CD14-positive monocyte (primary cell): Measurements from ENCODE around the gene FGF4. TPM values are rescaled to one million over a fixed set of nuclear protein-coding genes. Genes with fewer than 3 reads are reported as not detected.

ENCODE experiments used
- DNase-seq, 3 donors: peaks; one replicate each; pipeline ENCODE4 v3.0.0-alpha.2; 2011 to 2022
- H2AFZ ChIP-seq: 2 replicates; pipeline ENCODE4 v1.6.0; 2012; ENCODE audit warnings: mild to moderate bottlenecking, low read depth, low read length, inconsistent platforms; ENCODE audit not compliant: insufficient read depth, poor library complexity, severe bottlenecking
- H3K27ac ChIP-seq, 2 donors: 1 replicate in 1 of 2; 2 replicates in 1 of 2; pipeline ENCODE4 v1.5.1; 2012 to 2013; ENCODE audit warnings: low read length in 2 of 2, control low read depth in 1 of 2, inconsistent platforms in 1 of 2, low read depth in 1 of 2, mild to moderate bottlenecking in 1 of 2
- H3K27me3 ChIP-seq, 2 donors: one replicate each; pipeline versions ENCODE4 v1.6.0 to v1.6.1; 2011 to 2013; ENCODE audit warnings: low read length in 2 of 2; ENCODE audit not compliant: control insufficient read depth in 2 of 2, insufficient read depth in 2 of 2
- H3K36me3 ChIP-seq, 2 donors: replicated peaks in 1 of 2; 1 replicate in 1 of 2; 2 replicates in 1 of 2; pipeline versions ENCODE4 v1.5.1 to v1.6.1; 2012 to 2013; ENCODE audit warnings: low read length in 2 of 2, control low read depth in 1 of 2, inconsistent platforms in 1 of 2, mild to moderate bottlenecking in 1 of 2; ENCODE audit not compliant: insufficient read depth in 2 of 2, control insufficient read depth in 1 of 2
- H3K4me1 ChIP-seq, 2 donors: 1 replicate in 1 of 2; 2 replicates in 1 of 2; pipeline versions ENCODE4 v1.5.1 to v1.6.1; 2012 to 2013; ENCODE audit warnings: low read length in 2 of 2, control low read depth in 1 of 2, inconsistent platforms in 1 of 2, mild to moderate bottlenecking in 1 of 2, moderate library complexity in 1 of 2; ENCODE audit not compliant: insufficient read depth in 2 of 2, control insufficient read depth in 1 of 2
- H3K4me2 ChIP-seq: replicated peaks from 2 replicates; pipeline ENCODE3; 2012; ENCODE audit warnings: low read length, moderate library complexity, mild to moderate bottlenecking; ENCODE audit not compliant: poor library complexity, severe bottlenecking; ENCODE audit errors: extremely low read depth
- H3K4me3 ChIP-seq, 3 experiments: fragments of 200-600 bp in 1 of 3; sonication (generic) in 1 of 3; replicated peaks in 1 of 3; 1 replicate in 2 of 3; 2 replicates in 1 of 3; pipeline ENCODE4 v1.5.1; 2011 to 2013; ENCODE audit warnings: low read length in 3 of 3, mild to moderate bottlenecking in 3 of 3, control low read depth in 2 of 3, low read depth in 2 of 3, inconsistent platforms in 1 of 3, moderate library complexity in 1 of 3
- H3K79me2 ChIP-seq: 2 replicates; pipeline ENCODE4 v1.6.0; 2012; ENCODE audit warnings: mild to moderate bottlenecking, control low read depth, inconsistent platforms, low read length, moderate library complexity; ENCODE audit not compliant: insufficient read depth
- H3K9ac ChIP-seq: 2 replicates; pipeline ENCODE4 v1.6.0; 2017; ENCODE audit warnings: low read length, mild to moderate bottlenecking; ENCODE audit not compliant: insufficient read depth, poor library complexity, severe bottlenecking
- H3K9me3 ChIP-seq, 2 donors: replicated peaks in 1 of 2; 1 replicate in 1 of 2; 2 replicates in 1 of 2; pipeline versions ENCODE4 v1.5.1 to v1.6.1; 2012 to 2013; ENCODE audit warnings: low read length in 2 of 2, control low read depth in 1 of 2; ENCODE audit not compliant: control insufficient read depth in 1 of 2, insufficient read depth in 1 of 2
- H4K20me1 ChIP-seq: 2 replicates; pipeline ENCODE4 v1.6.0; 2012; ENCODE audit warnings: mild to moderate bottlenecking, low read length, control low read depth, moderate library complexity; ENCODE audit not compliant: insufficient read depth
- H3K27ac Mint-ChIP-seq, 7 donors: one replicate each; pipeline ENCODE4 v1.8.0; 2020; ENCODE audit warnings: mild to moderate bottlenecking in 7 of 7, mixed read lengths in 7 of 7, moderate library complexity in 6 of 7, inconsistent platforms in 2 of 7
- H3K27me3 Mint-ChIP-seq, 3 donors: one replicate each; pipeline ENCODE4 v1.8.0; 2021 to 2022; ENCODE audit warnings: low read depth in 3 of 3, mild to moderate bottlenecking in 3 of 3, mixed read lengths in 3 of 3, moderate library complexity in 3 of 3, inconsistent platforms in 1 of 3
- H3K36me3 Mint-ChIP-seq, 2 donors: one replicate each; pipeline ENCODE4 v1.8.0; 2020; ENCODE audit warnings: mixed read lengths in 2 of 2, inconsistent platforms in 1 of 2, mild to moderate bottlenecking in 1 of 2
- H3K4me1 Mint-ChIP-seq: one replicate; pipeline ENCODE4 v1.8.0; 2020; ENCODE audit warnings: mild to moderate bottlenecking, mixed read lengths
- H3K4me3 Mint-ChIP-seq, 2 donors: one replicate each; pipeline ENCODE4 v1.8.0; 2020; ENCODE audit warnings: mild to moderate bottlenecking in 2 of 2, mixed read lengths in 2 of 2, moderate library complexity in 1 of 2
- H3K9me3 Mint-ChIP-seq, 7 donors: one replicate each; pipeline ENCODE4 v1.8.0; 2020 to 2022; ENCODE audit warnings: mixed read lengths in 7 of 7, mild to moderate bottlenecking in 6 of 7, moderate library complexity in 6 of 7, inconsistent platforms in 2 of 7
- WGBS: methylation state at CpG from one replicate; pipeline ENCODE4 v1.1.5; 2013; ENCODE audit warnings: missing lambda C conversion rate; ENCODE audit not compliant: insufficient coverage; 5-methylcytosine and 5-hydroxymethylcytosine counted together
- intact Hi-C, 2 donors: fragments of 100-400 bp; cut with micrococcal nuclease; formaldehyde crosslinking; loops; one replicate each; pipeline versions ENCODE4 v1.15.0 to v1.15.1; 2023
- polyA plus RNA-seq, 3 donors: library from polyadenylated mRNA; depleted of rRNA in 1 of 3; unstranded in 2 of 3; stranded (reverse) in 1 of 3; fragments of 300-500 nt in 2 of 3; fragments of >200 nt in 1 of 3; fragmentation: Illumina TruSeq in 2 of 3; gene quantifications; 1 replicate in 2 of 3; 2 replicates in 1 of 3; pipeline ENCODE4 v1.2.3, GENCODE V29; 2012 to 2021
- TF ChIP-seq, protein P1 (sequence below): fragments of 200-600 bp; IDR thresholded peaks from one replicate; pipeline ENCODE4 v1.8.0; 2022; ENCODE audit warnings: antibody characterized with exemption, mild to moderate bottlenecking

Gene FGF4
- polyA plus RNA-seq, 3 donors: not detected

DNA sequence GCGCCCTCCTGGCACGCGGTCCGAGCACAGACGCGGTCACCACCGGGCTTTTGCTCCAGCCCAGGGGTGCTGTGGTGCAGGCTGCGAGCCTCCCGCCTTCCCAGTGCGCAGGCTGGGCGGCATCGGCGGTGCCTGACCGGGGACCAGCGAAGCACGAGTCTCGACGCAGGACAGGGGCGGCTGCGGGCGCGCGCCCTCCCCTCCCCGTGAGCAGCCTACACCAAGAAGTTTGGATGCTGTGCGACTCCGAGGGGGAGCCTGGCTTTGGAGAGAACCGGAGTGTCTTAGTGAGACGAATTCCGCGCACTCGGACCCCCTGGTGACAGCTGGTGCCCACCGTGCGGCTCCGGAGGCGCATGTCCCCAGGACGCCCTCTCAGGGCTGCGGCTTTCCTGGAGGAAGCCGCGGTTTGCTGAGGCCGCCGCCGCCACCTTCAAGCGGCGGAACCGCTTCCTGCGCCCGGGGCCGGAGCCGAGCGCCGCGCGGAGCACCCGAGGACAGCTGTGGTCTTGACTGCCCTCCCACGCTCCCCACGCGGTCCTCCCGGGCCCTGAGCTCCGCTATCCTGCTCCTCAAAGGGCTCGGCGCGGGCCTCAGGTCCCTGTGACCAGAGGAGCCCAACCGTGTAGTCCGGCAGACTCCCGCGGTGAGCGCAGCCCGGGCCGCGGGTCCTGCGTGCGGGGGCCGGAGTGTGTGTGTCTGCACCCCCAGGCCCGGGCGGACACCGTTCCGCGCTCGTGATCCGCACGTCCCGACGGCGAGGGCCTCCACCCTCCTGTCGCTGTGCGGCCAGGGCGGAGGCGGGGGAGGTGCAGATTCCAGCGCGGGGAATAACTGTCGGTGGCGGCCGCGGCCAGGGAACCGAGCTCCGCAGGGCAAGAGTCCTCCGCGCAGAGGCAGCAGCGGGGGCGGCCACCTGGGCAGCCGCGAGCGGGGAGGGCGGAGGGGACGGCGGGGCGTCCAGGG, 42.4 kb upstream of the FGF4 start:
- Histone ChIP-seq H2AFZ (no peak overlapping the region), H4K20me1 (no peaks in the 10 kb centered on the region), H3K4me2 (no peak overlapping the region), H3K4me1 (no peaks in the 10 kb centered on the region), H3K36me3 (no peaks in the 10 kb centered on the region), H3K9ac (no peak overlapping the region), H3K9me3 (no peaks in the 10 kb centered on the region), H3K79me2 (no peaks in the 10 kb centered on the region), H3K4me3 (no peak overlapping the region), H3K27ac (no peak overlapping the region), H3K27me3 (peaks cover 6 to 50% of the 10 kb centered on the region in 2 donors)
- Mint-ChIP-seq H3K27me3 (peaks cover 46 to 66% (median 56%) of the 10 kb centered on the region in 3 donors), H3K27ac (no peak overlapping the region), H3K36me3 (no peaks in the 10 kb centered on the region), H3K9me3 (peaks cover 0 to 5% (median 0%) of the 10 kb centered on the region in 7 donors), H3K4me3 (peak overlapping the region in 1 of 2 donors; percentile 63), H3K4me1 (no peaks in the 10 kb centered on the region)
- intact Hi-C loops: no loop called here
- whole genome bisulfite sequencing: under 1% methylated on average over 103 of the region's 107 CpGs
- TF ChIP-seq, protein P1, sequence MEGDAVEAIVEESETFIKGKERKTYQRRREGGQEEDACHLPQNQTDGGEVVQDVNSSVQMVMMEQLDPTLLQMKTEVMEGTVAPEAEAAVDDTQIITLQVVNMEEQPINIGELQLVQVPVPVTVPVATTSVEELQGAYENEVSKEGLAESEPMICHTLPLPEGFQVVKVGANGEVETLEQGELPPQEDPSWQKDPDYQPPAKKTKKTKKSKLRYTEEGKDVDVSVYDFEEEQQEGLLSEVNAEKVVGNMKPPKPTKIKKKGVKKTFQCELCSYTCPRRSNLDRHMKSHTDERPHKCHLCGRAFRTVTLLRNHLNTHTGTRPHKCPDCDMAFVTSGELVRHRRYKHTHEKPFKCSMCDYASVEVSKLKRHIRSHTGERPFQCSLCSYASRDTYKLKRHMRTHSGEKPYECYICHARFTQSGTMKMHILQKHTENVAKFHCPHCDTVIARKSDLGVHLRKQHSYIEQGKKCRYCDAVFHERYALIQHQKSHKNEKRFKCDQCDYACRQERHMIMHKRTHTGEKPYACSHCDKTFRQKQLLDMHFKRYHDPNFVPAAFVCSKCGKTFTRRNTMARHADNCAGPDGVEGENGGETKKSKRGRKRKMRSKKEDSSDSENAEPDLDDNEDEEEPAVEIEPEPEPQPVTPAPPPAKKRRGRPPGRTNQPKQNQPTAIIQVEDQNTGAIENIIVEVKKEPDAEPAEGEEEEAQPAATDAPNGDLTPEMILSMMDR: no peak
- no peak for DNase-seq

DNA sequence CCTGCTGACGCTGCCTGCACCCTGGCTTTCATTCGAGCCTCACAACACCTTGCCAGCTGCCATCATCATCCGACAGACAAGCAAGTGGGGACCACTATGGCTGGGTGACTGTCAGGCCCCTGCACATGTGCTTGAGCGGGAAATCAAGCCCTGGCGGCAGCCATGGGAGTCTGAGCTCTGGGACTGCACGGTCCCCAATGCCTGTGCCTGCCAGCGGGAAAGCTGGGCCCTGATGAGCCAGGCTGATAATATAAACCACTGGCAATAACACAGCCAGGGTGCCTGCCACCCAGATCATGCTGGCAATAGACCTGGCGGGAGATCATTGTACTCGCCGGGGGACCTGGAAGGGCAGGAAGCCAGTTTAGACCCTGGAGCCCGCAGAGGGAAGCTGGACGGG, 41.5 kb upstream of the FGF4 start:
- Histone ChIP-seq H4K20me1 (no peaks in the 10 kb centered on the region), H2AFZ (no peak overlapping the region), H3K27ac (no peak overlapping the region), H3K9me3 (no peaks in the 10 kb centered on the region), H3K27me3 (peaks cover 6 to 50% of the 10 kb centered on the region in 2 donors), H3K4me2 (no peak overlapping the region), H3K79me2 (no peaks in the 10 kb centered on the region), H3K4me3 (no peak overlapping the region), H3K36me3 (no peaks in the 10 kb centered on the region), H3K9ac (no peak overlapping the region), H3K4me1 (no peaks in the 10 kb centered on the region)
- peaks cover 0 to 5% (median 0%) of the 10 kb centered on the region in 7 donors for H3K9me3 Mint-ChIP-seq
- DNase-seq: no peak
- intact Hi-C loops: no loop called here
- no peaks in the 10 kb centered on the region for H3K4me1 Mint-ChIP-seq
- peak overlapping the region in 1 of 2 donors; percentile 57 for H3K4me3 Mint-ChIP-seq
- H3K27ac Mint-ChIP-seq: no peak overlapping the region
- H3K27me3 Mint-ChIP-seq: peaks cover 41 to 62% (median 52%) of the 10 kb centered on the region in 3 donors
- TF ChIP-seq, protein P1: no peak
- WGBS: 25% methylated on average over 10 of the region's 12 CpGs
- no peaks in the 10 kb centered on the region for H3K36me3 Mint-ChIP-seq
